OCI-LY3 (cell line): ENCODE measurements around the gene POLG.

Experiments used
- H2AFZ ChIP-seq: fragments of 200-600, 300-600 bp; shearing (Covaris generic); 2 replicates; pipeline ENCODE4 v1.6.0; 2014; ENCODE audit warnings: antibody characterized with exemption, low read depth, low read length
- H3K27ac ChIP-seq: fragments of 200-600, 300-600 bp; sonication (generic); 2 replicates; pipeline ENCODE4 v1.5.1; 2014; ENCODE audit warnings: mild to moderate bottlenecking, low read length, moderate library complexity, mixed read lengths
- H3K27me3 ChIP-seq: fragments of 200-600, 300-600 bp; sonication (generic); 2 replicates; pipeline ENCODE4 v1.6.1; 2014; ENCODE audit warnings: low read depth, low read length, mixed read lengths
- H3K36me3 ChIP-seq: fragments of 200-600, 300-600 bp; sonication (generic); replicated peaks from 2 replicates; pipeline ENCODE3; 2014; ENCODE audit warnings: low read depth, low read length, mixed read lengths
- H3K4me1 ChIP-seq: fragments of 300-600, 200-600 bp; sonication (generic); 2 replicates; pipeline ENCODE4 v1.6.1; 2014; ENCODE audit warnings: low read length, mixed read lengths
- H3K4me2 ChIP-seq: fragments of 200-600, 300-600 bp; sonication (generic); 2 replicates; pipeline ENCODE4 v1.6.1; 2014; ENCODE audit warnings: low read length, mixed read lengths
- H3K4me3 ChIP-seq: fragments of 300-600, 200-600 bp; sonication (generic); 2 replicates; pipeline ENCODE4 v1.5.1; 2014; ENCODE audit warnings: antibody characterized with exemption, mild to moderate bottlenecking, low read length, moderate library complexity
- H3K79me2 ChIP-seq: fragments of 300-600, 200-600 bp; shearing (Covaris generic); 2 replicates; pipeline ENCODE4 v1.6.1; 2014; ENCODE audit warnings: mild to moderate bottlenecking, low read length, mixed read lengths
- H3K9ac ChIP-seq: fragments of 300-600, 200-600 bp; shearing (Covaris generic); 2 replicates; pipeline ENCODE4 v1.6.0; 2014; ENCODE audit warnings: mild to moderate bottlenecking, low read length, moderate library complexity
- H3K9me3 ChIP-seq: fragments of 200-600, 300-600 bp; shearing (Covaris generic); 2 replicates; pipeline ENCODE4 v1.6.1; 2014; ENCODE audit warnings: low read length, mixed read lengths; ENCODE audit not compliant: insufficient read depth
- H4K20me1 ChIP-seq: fragments of 200-600, 300-600 bp; sonication (generic); 2 replicates; pipeline ENCODE4 v1.6.1; 2016; ENCODE audit warnings: low read length, mixed read lengths; ENCODE audit not compliant: insufficient read depth
- CTCF ChIP-seq: fragments of 200-600, 300-600 bp; sonication (generic); IDR thresholded peaks from 2 replicates; pipeline ENCODE4 v1.5.1; 2014; ENCODE audit warnings: antibody characterized with exemption, low read length, low read depth
- EZH2phosphoT487 ChIP-seq: fragments of 200-600 bp; shearing (Covaris generic); IDR thresholded peaks from 2 replicates; pipeline ENCODE4 v1.6.1; 2018; ENCODE audit warnings: antibody characterized with exemption, mixed run types, low read depth

The POLG gene

GRCh38 chr15:89334510-89335297 is at the start of gene POLG:
Gene POLG (minus strand): TSS chr15:89334824. CDS start chr15:89333754, 1,070 bp downstream.
- Histone ChIP-seq H3K4me2 (peak within 1 kb of the TSS; percentile 97), H3K4me1 (peaks cover 22% of the 10 kb centered on the region), H3K79me2 (peaks cover 48% of the 10 kb centered on the region), H2AFZ (peak within 1 kb of the TSS; percentile 94), H3K27ac (peak within 1 kb of the TSS; percentile 65), H3K27me3 (peaks cover 4% of the 10 kb centered on the region; the same call in 1 of the 2 replicates), H3K9ac (peak within 1 kb of the TSS; percentile 82), H3K36me3 (peaks cover 34% of the 10 kb centered on the region), H4K20me1 (peaks cover 25% of the 10 kb centered on the region), H3K4me3 (peak within 1 kb of the TSS; percentile 84), H3K9me3 (no peaks in the 10 kb centered on the region)
- TF ChIP-seq CTCF: no peak
- no peak for TF ChIP-seq EZH2phosphoT487

- Histone ChIP-seq H3K4me3 (no peak overlapping the region), H2AFZ (no peak overlapping the region), H3K36me3 (no peaks in the 10 kb centered on the region), H3K79me2 (no peaks in the 10 kb centered on the region), H3K27ac (no peak overlapping the region), H3K9me3 (no peaks in the 10 kb centered on the region), H3K4me2 (no peak overlapping the region), H3K27me3 (peaks cover 21% of the 10 kb centered on the region), H4K20me1 (no peaks in the 10 kb centered on the region), H3K9ac (no peak overlapping the region), H3K4me1 (no peaks in the 10 kb centered on the region)
- TF ChIP-seq CTCF (no peak), EZH2phosphoT487 (no peak)
Measured at GRCh38 chr15:89384176-89384604, 49.6 kb upstream of the POLG start.

- Histone ChIP-seq H3K4me2 (no peak overlapping the region), H3K9me3 (no peaks in the 10 kb centered on the region), H3K9ac (no peak overlapping the region), H3K36me3 (no peaks in the 10 kb centered on the region), H3K4me1 (no peaks in the 10 kb centered on the region), H2AFZ (no peak overlapping the region), H3K27me3 (peaks cover 20% of the 10 kb centered on the region), H4K20me1 (no peaks in the 10 kb centered on the region), H3K79me2 (no peaks in the 10 kb centered on the region), H3K27ac (no peak overlapping the region), H3K4me3 (no peak overlapping the region)
- TF ChIP-seq CTCF: no peak
- TF ChIP-seq EZH2phosphoT487: no peak
Measured at GRCh38 chr15:89383365-89384175, 48.9 kb upstream of the POLG start.
